SK-N-SH (cell line): ENCODE data around the gene MAP1LC3B. TPM values are rescaled to one million over a fixed set of nuclear protein-coding genes. Genes with fewer than 3 reads are reported as not detected.

Experiments used
- CTCF ChIA-PET: fragments of 300-600, 350-600 bp; formaldehyde crosslinking; extraction: SDS; loops from one replicate; lab custom pipeline; 2021; lab: Yijun Ruan, JAX
- POLR2A ChIA-PET: fragments of 350-600 bp; sonication (Branson Sonifier 250); formaldehyde crosslinking; extraction: SDS; loops from one replicate; lab custom pipeline; 2020; ENCODE audit warnings: antibody characterized with exemption, inconsistent platforms; lab: Yijun Ruan, JAX
- DNase-seq: peaks from one replicate; pipeline ENCODE4 v3.0.0; 2012
- H2AFZ ChIP-seq: fragments of 200-600 bp; sonication (generic); 2 replicates; pipeline ENCODE4 v1.8.1; 2016; ENCODE audit warnings: antibody characterized with exemption, mild to moderate bottlenecking, low read depth
- H3F3A ChIP-seq: fragments of 200-600 bp; sonication (generic); replicated peaks from 2 replicates; pipeline ENCODE3; 2016; ENCODE audit warnings: antibody characterized with exemption, mild to moderate bottlenecking; ENCODE audit not compliant: insufficient read depth
- H3K27ac ChIP-seq, 2 experiments: fragments of 200-500 bp in 1 of 2; fragments of 200-600 bp in 1 of 2; sonication (Bioruptor generic) in 1 of 2; sonication (generic), shearing (Covaris generic) in 1 of 2; 2 replicates each; pipeline versions ENCODE4 v1.5.1 to v1.6.1; 2014 to 2016; ENCODE audit warnings: low read depth in 2 of 2, inconsistent platforms in 1 of 2, low read length in 1 of 2, mild to moderate bottlenecking in 1 of 2, mixed read lengths in 1 of 2
- H3K27me3 ChIP-seq: fragments of 200-600 bp; sonication (generic), shearing (Covaris generic); 2 replicates; pipeline ENCODE4 v1.6.1; 2016; ENCODE audit warnings: mixed run types; ENCODE audit not compliant: insufficient read depth
- H3K36me3 ChIP-seq, 2 experiments: fragments of 200-500 bp in 1 of 2; fragments of 200-600 bp in 1 of 2; sonication (Bioruptor generic) in 1 of 2; sonication (generic) in 1 of 2; replicated peaks in 1 of 2; 2 replicates each; pipeline versions ENCODE3 to v1.5.1; 2014 to 2016; ENCODE audit warnings: low read length in 1 of 2, mild to moderate bottlenecking in 1 of 2; ENCODE audit not compliant: insufficient read depth in 2 of 2, control insufficient read depth in 1 of 2
- H3K4me1 ChIP-seq, 2 experiments: fragments of 200-500 bp in 1 of 2; fragments of 200-600 bp in 1 of 2; sonication (Bioruptor generic) in 1 of 2; sonication (generic), shearing (Covaris generic) in 1 of 2; 2 replicates each; pipeline versions ENCODE4 v1.5.1 to v1.6.1; 2014 to 2016; ENCODE audit warnings: low read depth in 1 of 2, low read length in 1 of 2, mixed run types in 1 of 2; ENCODE audit not compliant: insufficient read depth in 2 of 2, control insufficient read depth in 1 of 2
- H3K4me2 ChIP-seq: fragments of 200-600 bp; sonication (generic), shearing (Covaris generic); 2 replicates; pipeline ENCODE4 v1.6.1; 2017; ENCODE audit warnings: mixed run types
- H3K4me3 ChIP-seq, 2 experiments: fragments of 200-500 bp in 1 of 2; fragments of 200-600 bp in 1 of 2; sonication (Bioruptor generic) in 1 of 2; sonication (generic), shearing (Covaris generic) in 1 of 2; 2 replicates each; pipeline versions ENCODE4 v1.5.1 to v1.8.1; 2014 to 2016; ENCODE audit warnings: low read depth in 2 of 2, inconsistent platforms in 1 of 2, low read length in 1 of 2, mild to moderate bottlenecking in 1 of 2, mixed read lengths in 1 of 2, moderate library complexity in 1 of 2
- H3K79me2 ChIP-seq: fragments of 200-600 bp; sonication (generic); 2 replicates; pipeline ENCODE4 v1.8.1; 2017; ENCODE audit warnings: mild to moderate bottlenecking; ENCODE audit not compliant: insufficient read depth
- H3K9ac ChIP-seq: fragments of 200-600 bp; sonication (generic); 2 replicates; pipeline ENCODE4 v1.6.1; 2017; ENCODE audit warnings: mixed run types
- H3K9me2 ChIP-seq: fragments of 200-600 bp; sonication (generic); 2 replicates; pipeline ENCODE4 v1.6.1; 2017; ENCODE audit warnings: mixed run types
- H3K9me3 ChIP-seq: fragments of 200-600 bp; sonication (generic); 2 replicates; pipeline ENCODE4 v1.6.1; 2017; ENCODE audit warnings: mixed run types, mild to moderate bottlenecking, moderate library complexity
- H4K20me1 ChIP-seq: fragments of 200-600 bp; sonication (generic); 2 replicates; pipeline ENCODE4 v1.6.1; 2017; ENCODE audit warnings: mild to moderate bottlenecking, mixed run types; ENCODE audit not compliant: insufficient read depth
- CHD2 ChIP-seq: fragments of 150-350 bp; IDR thresholded peaks from 2 replicates; pipeline ENCODE4 v1.6.1; 2018; ENCODE audit warnings: low read length; ENCODE audit not compliant: partially characterized antibody
- EZH2phosphoT487 ChIP-seq: fragments of 200-600 bp; sonication (generic); IDR thresholded peaks from 2 replicates; pipeline ENCODE4 v1.6.1; 2017; ENCODE audit warnings: low read depth, mixed run types, mild to moderate bottlenecking, antibody characterized with exemption, moderate library complexity, borderline replicate concordance
- FOSL2 ChIP-seq: IDR thresholded peaks from 2 replicates; pipeline ENCODE4 v1.4.0; 2012; ENCODE audit warnings: low read depth, mild to moderate bottlenecking, moderate library complexity, borderline replicate concordance
- FOXJ3 ChIP-seq: sonication (generic); formaldehyde crosslinking; IDR thresholded peaks from 2 replicates; pipeline ENCODE4 v1.5.1; 2020; ENCODE audit warnings: mild to moderate bottlenecking, missing genetic modification reagents
- FOXM1 ChIP-seq: IDR thresholded peaks from 2 replicates; pipeline ENCODE4 v1.4.0; 2012; ENCODE audit warnings: low read depth, mild to moderate bottlenecking
- GABPA ChIP-seq: IDR thresholded peaks from 2 replicates; pipeline ENCODE4 v1.4.0; 2012; ENCODE audit warnings: low read depth, mild to moderate bottlenecking
- GATA2 ChIP-seq: sonication (generic); formaldehyde crosslinking; IDR thresholded peaks from 2 replicates; pipeline ENCODE4 v1.5.0; 2020; ENCODE audit warnings: mild to moderate bottlenecking, missing genetic modification reagents
- RFX5 ChIP-seq: IDR thresholded peaks from 2 replicates; pipeline ENCODE4 v1.6.1; 2012; ENCODE audit warnings: mild to moderate bottlenecking, improper control_type of control experiment, low read length
- TCF12 ChIP-seq: IDR thresholded peaks from 2 replicates; pipeline ENCODE4 v1.4.0; 2012
- ZBTB33 ChIP-seq: IDR thresholded peaks from 2 replicates; pipeline ENCODE4 v1.4.0; 2012; ENCODE audit warnings: low read depth, borderline replicate concordance
- WGBS: methylation state at CpG from one replicate; pipeline ENCODE4 v1.1.6; 2017; ENCODE audit warnings: low lambda C conversion rate; 5-methylcytosine and 5-hydroxymethylcytosine counted together
- polyA plus RNA-seq, 3 experiments: library from polyadenylated mRNA; depleted of rRNA; stranded (reverse); fragments of >200 nt; gene quantifications; 2 replicates each; pipeline ENCODE4 v1.2.3, GENCODE V29; 2012
- TF ChIP-seq, protein P1 (sequence below): IDR thresholded peaks from 2 replicates; pipeline ENCODE4 v1.4.0; 2012; ENCODE audit warnings: low read depth, borderline replicate concordance

The MAP1LC3B gene
- polyA plus RNA-seq, 1 of the 3 experiments (the other 2 are of a cell fraction) = 33.7 TPM

DNA sequence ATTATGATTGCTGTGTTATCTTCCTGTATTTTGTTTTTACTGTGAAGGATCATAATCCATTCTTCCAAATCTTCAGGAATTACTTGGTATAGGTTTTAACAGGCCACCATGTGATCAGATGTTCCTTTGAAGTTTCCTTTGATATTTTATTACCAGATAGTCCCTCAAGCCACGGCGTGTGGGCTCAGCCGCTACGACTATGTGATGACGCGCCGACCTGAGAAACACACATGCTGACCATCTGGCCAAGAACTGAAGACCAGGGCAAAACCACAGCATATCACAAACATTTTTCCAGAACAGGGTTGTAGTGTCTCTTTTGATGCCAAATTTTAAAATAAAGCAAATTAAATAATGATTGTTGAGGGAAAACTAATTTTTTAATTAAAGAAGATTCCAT, 53.4 kb downstream of the MAP1LC3B start:
- H3K27me3 ChIP-seq = no peaks in the 10 kb centered on the region
- DNase-seq = no peak
- CTCF ChIA-PET = no interaction called here

GRCh38 chr16:87446479-87446878, 54.3 kb downstream of the MAP1LC3B start:
- Histone ChIP-seq H3K36me3 (peaks cover 17 to 38% of the 10 kb centered on the region in 2 experiments), H4K20me1 (no peaks in the 10 kb centered on the region; the same call in 1 of the 2 replicates), H3K4me3 (no peak overlapping the region), H2AFZ (no peak overlapping the region), H3F3A (no peaks in the 10 kb centered on the region), H3K27ac (no peak overlapping the region), H3K79me2 (peaks cover 45% of the 10 kb centered on the region), H3K4me2 (no peak overlapping the region), H3K9me3 (no peaks in the 10 kb centered on the region), H3K9me2 (no peaks in the 10 kb centered on the region), H3K27me3 (no peaks in the 10 kb centered on the region), H3K9ac (no peak overlapping the region), H3K4me1 (peaks cover 0 to 5% of the 10 kb centered on the region in 2 experiments; a peak in 1 of 4 replicates)
- ChIA-PET CTCF (interaction anchor here (0.7 to 2.5 kb wide), 2 partner anchors 14 to 22 kb away, joined by 3 to 9 read pairs; no protein-coding TSS in a partner anchor), POLR2A (no interaction called here)
- no peak for DNase-seq
- TF ChIP-seq FOXJ3 (CRISPR knock-in tag) (no peak), GATA2 (CRISPR knock-in tag) (no peak), FOSL2 (no peak), EZH2phosphoT487 (no peak), RFX5 (no peak), CHD2 (no peak), FOXM1 (no peak), GABPA (no peak), ZBTB33 (no peak)
- TF ChIP-seq, protein P1, sequence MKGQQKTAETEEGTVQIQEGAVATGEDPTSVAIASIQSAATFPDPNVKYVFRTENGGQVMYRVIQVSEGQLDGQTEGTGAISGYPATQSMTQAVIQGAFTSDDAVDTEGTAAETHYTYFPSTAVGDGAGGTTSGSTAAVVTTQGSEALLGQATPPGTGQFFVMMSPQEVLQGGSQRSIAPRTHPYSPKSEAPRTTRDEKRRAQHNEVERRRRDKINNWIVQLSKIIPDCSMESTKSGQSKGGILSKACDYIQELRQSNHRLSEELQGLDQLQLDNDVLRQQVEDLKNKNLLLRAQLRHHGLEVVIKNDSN = no peak
- WGBS = 97% methylated on average over 7 of the region's 7 CpGs

More for the DNA sequence above, 53.4 kb downstream of the MAP1LC3B start:
- no peak overlapping the region for H3K4me3 ChIP-seq
- WGBS = 94% methylated on average over 7 of the region's 7 CpGs
- no peak overlapping the region for H3K4me2 ChIP-seq
- TF ChIP-seq TCF12 (peak; percentile 43; the same call in 1 of the 2 replicates), FOXJ3 (CRISPR knock-in tag) (no peak)
- no peaks in the 10 kb centered on the region for H3F3A ChIP-seq
- H4K20me1 ChIP-seq = no peaks in the 10 kb centered on the region; the same call in 1 of the 2 replicates
- no peak overlapping the region for H3K27ac ChIP-seq
- POLR2A ChIA-PET = interaction anchor here (0.7 kb wide), 1 partner anchor 7 kb away, joined by 3 read pairs; no protein-coding TSS in a partner anchor
- no peak overlapping the region for H2AFZ ChIP-seq
- peaks cover 17 to 38% of the 10 kb centered on the region in 2 experiments for H3K36me3 ChIP-seq
- no peaks in the 10 kb centered on the region for H3K9me2 ChIP-seq
- no peaks in the 10 kb centered on the region for H3K9me3 ChIP-seq
- peaks cover 45% of the 10 kb centered on the region for H3K79me2 ChIP-seq
- H3K4me1 ChIP-seq = peaks cover 0 to 5% of the 10 kb centered on the region in 2 experiments; a peak in 1 of 4 replicates
- H3K9ac ChIP-seq = no peak overlapping the region
